ENCODE data around the gene CLCNKA. TPM values are rescaled to one million over a fixed set of nuclear protein-coding genes. Genes with fewer than 3 reads are reported as not detected.
"Not testable (repeated sequence)": the region's sequence is repeated elsewhere in the genome, so short reads cannot be mapped to it uniquely, and the experiment has no call there.

Gene CLCNKA
- total and polyA plus RNA-seq, 2 of the 8 experiments (the other 6 are each of a cell fraction or from before 2014, with no cell fraction given), result 0.95 to 2.0 TPM

GRCh38 chr1:16062687-16063075 is 40.8 kb downstream of the CLCNKA start:
- H3K23me2 ChIP-seq (ENCODE audit: low read depth, low read length); H3K14ac ChIP-seq (ENCODE audit: insufficient read length); H2BK12ac ChIP-seq (ENCODE audit: low read depth, low read length); H3K27me3 ChIP-seq (replicated peaks in 1 of 4; ENCODE audit: control insufficient read depth in 3 of 4, extremely low read depth in 1 of 4, insufficient read depth in 3 of 4, low read length in 3 of 4); H3K36me3 ChIP-seq (ENCODE audit: control insufficient read depth in 2 of 4, insufficient read depth in 4 of 4, low read length in 3 of 4); FAIRE-seq; H2BK20ac ChIP-seq (ENCODE audit: low read length); H2BK5ac ChIP-seq (ENCODE audit: low read depth, low read length); H2BK120ac ChIP-seq (replicated peaks; ENCODE audit: low read depth, low read length); H2AK5ac ChIP-seq (ENCODE audit: low read depth, low read length); H3K18ac ChIP-seq (ENCODE audit: extremely low read depth, low read length); H3K27ac ChIP-seq (ENCODE audit: low read depth, low read length); H4K5ac ChIP-seq (ENCODE audit: insufficient read length, low read depth, low read length); H3K4me2 ChIP-seq (ENCODE audit: insufficient read depth in 1 of 2, low read depth in 2 of 2, low read length in 2 of 2); H3K23ac ChIP-seq (ENCODE audit: insufficient read length); POLR2A ChIA-PET (ENCODE audit: partially characterized antibody); H3K9me3 ChIP-seq (ENCODE audit: insufficient read depth in 2 of 2, low read depth in 1 of 2, low read length in 1 of 2); DNase-seq (ENCODE audit: low read depth in 1 of 2, low spot score in 2 of 2); H4K91ac ChIP-seq (replicated peaks; ENCODE audit: insufficient read length, low read length); H3K9ac ChIP-seq (replicated peaks in 1 of 4; ENCODE audit: extremely low read depth in 1 of 4, low read depth in 3 of 4, low read length in 3 of 4); H2BK15ac ChIP-seq (ENCODE audit: low read length); H3K79me1 ChIP-seq (ENCODE audit: low read depth, low read length); H3K56ac ChIP-seq (replicated peaks; ENCODE audit: insufficient read length, low read depth, low read length); H3K79me2 ChIP-seq (ENCODE audit: control insufficient read depth in 1 of 2, insufficient read depth in 2 of 2, low read length in 2 of 2); H3K4me3 ChIP-seq (ENCODE audit: extremely low read depth in 1 of 4, insufficient read depth in 2 of 4, low read depth in 3 of 4, low read length in 4 of 4); H4K8ac ChIP-seq (ENCODE audit: extremely low read depth, insufficient read depth, low read length); H4K20me1 ChIP-seq (replicated peaks in 1 of 2; ENCODE audit: control insufficient read depth in 1 of 2, insufficient read depth in 2 of 2, low read length in 2 of 2); H3K4ac ChIP-seq (replicated peaks; ENCODE audit: insufficient read length, low read depth, low read length); H2AFZ ChIP-seq (ENCODE audit: low read length): not testable (repeated sequence)
- CTCF ChIA-PET (ENCODE audit: partially characterized antibody), result interaction anchor here (0.7 to 1.0 kb wide), 3 partner anchors 21 to 105 kb away, joined by 3 to 4 read pairs (median 3); no protein-coding TSS in a partner anchor
- 87% methylated on average over 8 of the region's 9 CpGs; no CpG with 5 or more reads in 1 of the 2 experiments for whole genome bisulfite sequencing, 2 experiments (ENCODE audit: extremely low coverage in 1 of 2, insufficient coverage in 1 of 2, insufficient read length in 1 of 2, insufficient replicate concordance in 2 of 2, low coverage in 1 of 2, low lambda C conversion rate in 2 of 2, missing lambda C conversion rate in 1 of 2)
- H3K4me1 ChIP-seq (replicated peaks in 1 of 4; ENCODE audit: control insufficient read depth in 3 of 4, insufficient read depth in 4 of 4, low read length in 3 of 4), result peaks cover 0 to 18% (median 13%) of the 10 kb centered on the region in 4 experiments; a peak in 6 of 7 replicates
